ENCODE measurements around the gene CACNA1I.
A peak's percentile ranks its signal among the peaks of the same experiment; 100 is the strongest.

DNA sequence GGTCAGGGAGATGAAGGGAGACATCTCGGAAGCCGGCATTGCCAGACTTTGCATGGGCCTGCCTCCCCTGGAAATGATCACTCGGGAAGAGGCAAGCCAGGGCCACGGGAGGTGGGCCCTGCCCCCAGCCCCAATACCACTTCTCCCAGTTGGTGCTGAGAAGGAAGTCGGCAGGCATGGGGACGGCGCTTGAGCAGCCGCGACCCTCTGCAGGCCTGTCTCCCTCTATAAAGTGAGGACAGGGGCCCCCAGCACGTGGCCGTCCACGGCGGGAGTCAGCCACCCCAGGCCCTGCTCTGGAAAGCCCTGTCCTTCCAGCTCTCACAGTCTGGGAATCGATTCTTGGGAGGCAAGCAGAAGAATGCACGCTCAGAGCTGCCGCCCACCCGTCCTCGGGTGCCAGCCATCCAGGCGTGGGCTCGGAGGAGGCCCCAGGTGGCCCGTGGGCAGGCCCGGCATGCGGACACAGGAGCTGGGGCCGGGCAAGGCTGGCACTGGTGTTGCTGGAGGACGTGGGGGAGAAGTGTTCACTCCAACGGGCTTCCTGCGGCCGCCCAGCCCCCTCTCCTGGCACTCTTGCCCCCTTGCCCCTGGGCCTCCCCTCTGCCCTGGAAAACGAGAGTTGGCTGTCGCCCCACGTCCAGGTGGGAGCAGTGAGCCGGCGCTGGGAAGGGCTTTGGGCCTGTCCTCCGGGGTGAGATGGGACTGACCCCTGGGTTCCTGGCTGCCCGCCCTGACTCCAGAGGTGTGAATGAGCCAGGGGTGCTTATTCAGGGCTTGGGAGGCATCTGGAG, 77.5 kb downstream of the CACNA1I start:
- no peak for TF ChIP-seq FOXM1 (IDR thresholded peaks at IDR 0.05; ENCODE audit: borderline replicate concordance, low read depth)
- TF ChIP-seq TAF1 (IDR thresholded peaks at IDR 0.05; ENCODE audit: low read depth): no peak
- TF ChIP-seq NFIC (IDR thresholded peaks at IDR 0.05): peak; percentile 12; the same call in 1 of the 2 replicates
- no peak for TF ChIP-seq TEAD4 (IDR thresholded peaks at IDR 0.05)
- TF ChIP-seq CEBPB (IDR thresholded peaks at IDR 0.05): no peak

Data from Ishikawa (cell line).